ENCODE results near the gene BICDL2. TPM values are rescaled to one million over a fixed set of nuclear protein-coding genes. Genes with fewer than 3 reads are reported as not detected.
"Not testable (repeated sequence)": the region's sequence is repeated elsewhere in the genome, so short reads cannot be mapped to it uniquely, and the experiment has no call there.

Gene BICDL2
- polyA plus RNA-seq, 1 donor from 2014 or later = 0.37 TPM

- TF ChIP-seq EP300 (conservative IDR thresholded peaks at IDR 0.05; ENCODE audit: poor library complexity, severe bottlenecking) = no peak
- no peak for TF ChIP-seq REST (IDR thresholded peaks at IDR 0.05; ENCODE audit: borderline replicate concordance)
- TF ChIP-seq SMC3 (conservative IDR thresholded peaks at IDR 0.05; ENCODE audit: poor library complexity) = no peak
- no peak for TF ChIP-seq CTCF (IDR thresholded peaks at IDR 0.05; ENCODE audit: poor library complexity, severe bottlenecking)
- TF ChIP-seq EZH2 (IDR thresholded peaks at IDR 0.05; ENCODE audit: borderline replicate concordance, insufficient read depth, low read length, poor library complexity, severe bottlenecking) = no peak
- TF ChIP-seq MXI1 (conservative IDR thresholded peaks at IDR 0.05; ENCODE audit: poor library complexity, severe bottlenecking) = no peak
- TF ChIP-seq TAF1 (IDR thresholded peaks at IDR 0.05; ENCODE audit: low read depth) = no peak
- H3F3A ChIP-seq (ENCODE audit: insufficient read depth, low read length, poor library complexity, severe bottlenecking) = no peaks in the 10 kb centered on the region
These were observed 36.7 kb upstream of the BICDL2 start for GRCh38 chr16:3073448-3073847.

GRCh38 chr16:3072576-3073263, 36.0 kb upstream of the BICDL2 start:
- not testable (repeated sequence) for H3K4me3 ChIP-seq (ENCODE audit: low read length); H3K27me3 ChIP-seq (ENCODE audit: insufficient read depth, low read depth, low read length); H2AFZ ChIP-seq (ENCODE audit: low read depth, low read length); H3K9me2 ChIP-seq (ENCODE audit: insufficient read depth, low read length); H3K4me2 ChIP-seq (ENCODE audit: low read length); H3F3A ChIP-seq (ENCODE audit: insufficient read depth, low read length, poor library complexity, severe bottlenecking); H3K27ac ChIP-seq (ENCODE audit: low read length); H3K9me3 ChIP-seq (ENCODE audit: low read length); H3K36me3 ChIP-seq (ENCODE audit: insufficient read depth, low read length); H4K20me1 ChIP-seq (ENCODE audit: insufficient read depth); H3K79me2 ChIP-seq (replicated peaks; ENCODE audit: insufficient read depth, low read length); H3K9ac ChIP-seq (ENCODE audit: low read length)

More at GRCh38 chr16:3073448-3073847, 36.7 kb upstream of the BICDL2 start:
- Histone ChIP-seq H3K4me3 (ENCODE audit: low read length) (no peak overlapping the region), H3K27me3 (ENCODE audit: insufficient read depth, low read depth, low read length) (no peaks in the 10 kb centered on the region), H3K27ac (ENCODE audit: low read length) (no peak overlapping the region), H2AFZ (ENCODE audit: low read depth, low read length) (no peak overlapping the region), H3K36me3 (ENCODE audit: insufficient read depth, low read length) (no peaks in the 10 kb centered on the region), H3K9me3 (ENCODE audit: low read length) (no peaks in the 10 kb centered on the region), H3K4me2 (ENCODE audit: low read length) (no peak overlapping the region), H3K79me2 (replicated peaks; ENCODE audit: insufficient read depth, low read length) (no peaks in the 10 kb centered on the region), H4K20me1 (ENCODE audit: insufficient read depth) (no peaks in the 10 kb centered on the region), H3K9me2 (ENCODE audit: insufficient read depth, low read length) (no peaks in the 10 kb centered on the region), H3K9ac (ENCODE audit: low read length) (no peak overlapping the region)

GRCh38 chr16:3072148-3072547, 35.4 kb upstream of the BICDL2 start:
- H3K79me2 ChIP-seq (replicated peaks; ENCODE audit: insufficient read depth, low read length); H3F3A ChIP-seq (ENCODE audit: insufficient read depth, low read length, poor library complexity, severe bottlenecking); H3K36me3 ChIP-seq (ENCODE audit: insufficient read depth, low read length); H3K27me3 ChIP-seq (ENCODE audit: insufficient read depth, low read depth, low read length); H3K9me3 ChIP-seq (ENCODE audit: low read length); H4K20me1 ChIP-seq (ENCODE audit: insufficient read depth); H3K4me2 ChIP-seq (ENCODE audit: low read length); H2AFZ ChIP-seq (ENCODE audit: low read depth, low read length); H3K4me3 ChIP-seq (ENCODE audit: low read length); H3K9me2 ChIP-seq (ENCODE audit: insufficient read depth, low read length); H3K27ac ChIP-seq (ENCODE audit: low read length); H3K9ac ChIP-seq (ENCODE audit: low read length): not testable (repeated sequence)
